HTERT RPE-1 (cell line): ENCODE results near the gene CD248.
"Not testable (repeated sequence)": the region's sequence is repeated elsewhere in the genome, so short reads cannot be mapped to it uniquely, and the experiment has no call there.

ENCODE experiments used
- in situ Hi-C: fragments of 300-500 bp; cut with MboI; formaldehyde crosslinking; loops from 4 replicates; pipeline ENCODE4 v1.14.3; 2020; ENCODE audit warnings: low sequenced_read_pairs

CD248 gene, protein sequence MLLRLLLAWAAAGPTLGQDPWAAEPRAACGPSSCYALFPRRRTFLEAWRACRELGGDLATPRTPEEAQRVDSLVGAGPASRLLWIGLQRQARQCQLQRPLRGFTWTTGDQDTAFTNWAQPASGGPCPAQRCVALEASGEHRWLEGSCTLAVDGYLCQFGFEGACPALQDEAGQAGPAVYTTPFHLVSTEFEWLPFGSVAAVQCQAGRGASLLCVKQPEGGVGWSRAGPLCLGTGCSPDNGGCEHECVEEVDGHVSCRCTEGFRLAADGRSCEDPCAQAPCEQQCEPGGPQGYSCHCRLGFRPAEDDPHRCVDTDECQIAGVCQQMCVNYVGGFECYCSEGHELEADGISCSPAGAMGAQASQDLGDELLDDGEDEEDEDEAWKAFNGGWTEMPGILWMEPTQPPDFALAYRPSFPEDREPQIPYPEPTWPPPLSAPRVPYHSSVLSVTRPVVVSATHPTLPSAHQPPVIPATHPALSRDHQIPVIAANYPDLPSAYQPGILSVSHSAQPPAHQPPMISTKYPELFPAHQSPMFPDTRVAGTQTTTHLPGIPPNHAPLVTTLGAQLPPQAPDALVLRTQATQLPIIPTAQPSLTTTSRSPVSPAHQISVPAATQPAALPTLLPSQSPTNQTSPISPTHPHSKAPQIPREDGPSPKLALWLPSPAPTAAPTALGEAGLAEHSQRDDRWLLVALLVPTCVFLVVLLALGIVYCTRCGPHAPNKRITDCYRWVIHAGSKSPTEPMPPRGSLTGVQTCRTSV

DNA sequence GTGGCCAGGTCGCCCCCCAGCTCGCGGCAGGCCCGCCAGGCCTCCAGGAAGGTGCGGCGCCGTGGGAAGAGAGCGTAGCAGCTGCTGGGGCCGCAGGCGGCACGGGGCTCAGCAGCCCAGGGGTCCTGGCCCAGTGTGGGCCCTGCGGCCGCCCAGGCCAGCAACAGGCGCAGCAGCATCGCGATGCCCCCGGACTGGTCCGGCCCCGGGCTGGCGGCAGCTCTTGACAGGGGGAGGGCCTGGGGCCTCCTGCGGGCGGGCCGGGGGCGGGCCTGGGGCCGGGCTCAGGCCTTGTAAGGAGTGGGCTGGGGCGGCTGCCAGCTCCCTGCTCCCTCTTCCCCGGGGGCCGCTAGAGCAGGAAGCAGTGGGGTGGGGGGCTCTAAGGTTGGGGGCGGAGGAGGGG lies at the start of gene CD248:
CD248 (minus strand) TSS at position 196 of the 403 bp plus-strand sequence; CDS start at position 179, 17 bp downstream.
- in situ Hi-C loops, result no loop called here

DNA sequence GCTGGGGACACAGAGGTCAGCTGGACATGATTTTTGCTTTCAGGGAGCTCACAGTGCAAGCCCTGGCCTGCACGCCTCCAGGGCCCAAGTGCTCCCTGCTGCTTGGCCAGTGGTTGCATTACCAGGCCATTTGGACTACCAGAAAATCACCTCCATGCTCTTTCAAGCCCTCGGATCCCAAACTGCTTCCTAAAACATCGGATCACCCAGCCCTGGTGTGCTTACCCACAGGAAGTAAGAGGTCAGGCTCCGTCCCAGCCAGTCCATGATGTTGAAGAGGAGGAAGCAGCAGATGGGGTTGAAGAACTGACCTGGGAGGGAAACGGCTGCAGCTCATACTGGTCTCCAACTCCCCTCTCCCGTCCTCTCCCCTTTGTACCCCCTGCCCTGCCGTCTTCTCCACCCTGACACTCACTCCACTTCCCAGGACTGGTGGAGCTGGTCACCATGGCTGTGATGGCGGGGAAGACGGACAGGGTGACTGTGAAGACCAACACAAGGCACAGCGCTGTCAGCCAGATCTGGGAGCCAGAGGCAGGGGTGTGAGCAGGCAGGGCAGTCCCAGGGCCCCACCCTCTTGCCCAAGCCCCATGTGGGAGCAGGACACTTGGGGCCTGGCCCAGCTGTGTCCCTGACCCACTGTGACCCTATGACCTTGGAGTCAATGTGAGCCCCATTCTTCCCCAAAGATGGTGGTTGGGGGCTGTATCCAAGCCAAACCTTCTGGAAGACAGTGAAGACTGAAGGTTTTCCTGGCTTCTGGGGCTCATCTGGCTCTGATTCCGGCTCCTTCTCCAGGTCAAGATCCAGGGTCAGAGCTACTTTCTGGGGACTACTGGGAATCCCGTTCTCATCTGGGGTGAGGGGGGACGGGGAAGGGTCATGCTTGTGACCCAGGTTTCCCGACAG lies 49.1 kb upstream of the CD248 start:
- in situ Hi-C loops, result no loop called here

DNA sequence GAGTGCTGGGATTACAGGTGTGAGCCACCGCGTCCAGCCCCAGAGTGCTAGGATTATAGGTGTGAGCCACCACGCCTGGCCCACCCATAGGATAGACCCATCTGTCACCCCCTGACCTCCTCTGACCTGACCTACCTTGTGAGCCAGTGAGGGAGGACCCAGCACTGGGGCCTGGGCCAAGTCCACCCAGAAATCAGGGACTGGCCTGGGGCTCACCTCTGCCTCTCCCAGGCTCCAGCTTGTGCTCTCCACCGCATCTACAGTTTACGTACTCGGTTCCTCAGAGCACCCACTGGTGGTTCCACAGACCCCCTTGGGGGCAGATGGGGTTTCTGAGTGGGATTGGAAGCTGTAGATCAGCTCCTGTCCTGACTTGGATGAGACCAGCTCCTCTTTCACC lies 48.3 kb upstream of the CD248 start:
- in situ Hi-C loops, result no loop called here

DNA sequence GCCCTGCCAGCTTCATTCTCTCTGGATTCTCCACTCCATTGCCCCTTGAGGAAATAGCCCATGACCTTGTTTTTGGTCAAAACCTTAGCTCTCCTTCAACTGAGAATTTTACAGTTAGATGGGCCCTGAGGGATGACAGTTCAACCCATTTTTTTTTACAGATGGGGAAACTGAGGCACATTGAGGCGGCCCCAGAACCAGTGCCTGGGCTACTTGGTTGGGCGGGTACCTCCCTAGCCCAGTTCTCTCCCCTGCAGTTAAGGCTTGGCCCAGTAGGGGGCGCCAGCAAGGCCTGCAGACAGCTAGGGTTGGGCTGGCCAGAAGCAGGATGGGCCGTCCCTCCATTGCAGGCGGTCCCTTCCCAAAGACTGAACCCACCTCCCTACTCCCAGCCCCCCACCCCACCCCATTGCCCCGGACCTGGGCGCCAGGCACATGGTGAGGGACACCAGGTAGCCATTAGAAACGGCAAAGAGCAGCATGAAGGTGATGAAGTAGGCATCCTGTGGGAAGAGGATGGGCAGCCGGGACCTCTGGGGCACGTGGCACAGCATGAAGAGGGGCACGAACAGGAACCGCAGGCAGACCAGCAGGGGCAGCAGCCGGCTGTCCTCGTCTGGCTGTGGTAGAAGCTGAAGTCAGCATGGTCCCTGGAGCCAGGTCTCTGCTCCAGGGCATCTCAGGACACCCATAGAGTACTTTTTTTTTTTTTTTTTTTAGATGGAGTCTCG lies 47.1 kb upstream of the CD248 start:
- in situ Hi-C loops, result no loop called here

DNA sequence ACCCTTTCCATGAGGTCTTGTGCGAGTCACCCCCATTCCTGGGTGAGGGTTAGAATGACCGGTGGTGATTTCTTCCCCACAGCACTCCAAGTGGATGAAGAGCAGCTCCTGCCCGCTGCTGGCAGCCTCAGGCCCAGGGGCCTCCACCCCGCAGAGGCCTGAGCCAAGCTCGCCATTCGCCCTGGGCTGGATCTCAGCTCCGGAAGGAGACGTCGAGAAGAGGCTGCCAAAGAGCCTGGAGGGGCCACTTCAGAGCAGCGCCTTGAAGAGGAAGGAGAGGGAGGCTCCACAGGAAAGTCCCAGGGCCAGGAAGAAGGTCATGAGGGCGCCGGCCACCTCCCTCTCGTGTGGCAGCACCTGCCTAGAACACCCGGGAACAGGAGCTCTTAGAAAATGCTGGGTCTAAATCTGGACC lies 46.4 kb upstream of the CD248 start:
- in situ Hi-C loops, result no loop called here

DNA sequence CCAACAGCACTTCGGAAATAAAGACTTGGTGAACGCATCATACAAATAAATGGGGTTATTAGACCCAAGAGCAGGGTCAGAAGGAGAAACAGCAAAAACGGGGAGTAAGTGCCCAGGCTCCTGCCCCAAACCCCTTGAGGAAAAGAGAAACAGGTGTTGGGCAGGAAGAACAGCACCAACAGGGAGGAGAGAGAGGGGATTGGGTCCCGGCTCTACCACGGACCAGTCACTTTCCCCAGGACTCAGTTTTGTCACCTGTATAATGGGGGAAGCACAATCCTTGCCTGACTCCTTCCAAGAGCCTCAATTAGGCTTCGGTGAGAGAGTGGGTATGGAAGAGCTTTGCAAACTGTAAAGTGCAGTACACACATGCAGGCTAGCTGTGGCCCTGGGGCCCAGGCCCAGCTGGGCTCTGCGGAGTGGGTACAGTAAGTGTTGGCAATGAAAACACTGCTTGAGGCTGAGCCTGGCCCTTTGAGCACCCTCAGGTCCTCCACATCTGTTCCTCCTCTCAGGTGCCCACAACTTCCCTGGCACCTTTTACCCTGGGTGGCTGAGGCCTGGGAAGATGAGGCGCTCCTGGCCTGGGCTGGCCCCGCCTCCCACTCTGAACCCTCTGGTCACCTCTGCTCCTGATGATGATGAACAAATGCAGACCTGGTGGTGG lies 45.8 kb upstream of the CD248 start:
- in situ Hi-C loops, result no loop called here

DNA sequence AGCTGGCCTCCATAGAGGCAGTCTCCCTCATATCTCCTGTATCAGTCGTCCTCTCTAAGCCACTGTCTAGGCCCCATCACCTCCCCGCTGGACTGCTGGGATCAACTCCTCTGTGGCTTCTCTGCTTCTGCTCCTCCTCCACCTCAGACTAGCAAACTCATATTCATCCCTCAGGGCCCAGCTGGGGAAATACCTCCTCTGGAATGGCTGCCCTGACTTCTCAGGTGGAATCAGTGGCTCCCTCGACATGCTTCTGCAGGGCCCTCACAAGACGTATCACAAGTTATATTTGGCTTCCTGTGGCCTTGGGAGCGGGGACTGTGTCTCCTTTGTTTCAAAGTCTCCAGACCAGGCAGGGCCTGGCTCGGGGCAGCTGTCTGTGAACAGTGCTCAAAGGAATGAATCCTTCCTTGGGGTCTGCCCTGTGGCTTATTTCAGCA lies 44.7 kb upstream of the CD248 start:
- in situ Hi-C loops, result no loop called here

DNA sequence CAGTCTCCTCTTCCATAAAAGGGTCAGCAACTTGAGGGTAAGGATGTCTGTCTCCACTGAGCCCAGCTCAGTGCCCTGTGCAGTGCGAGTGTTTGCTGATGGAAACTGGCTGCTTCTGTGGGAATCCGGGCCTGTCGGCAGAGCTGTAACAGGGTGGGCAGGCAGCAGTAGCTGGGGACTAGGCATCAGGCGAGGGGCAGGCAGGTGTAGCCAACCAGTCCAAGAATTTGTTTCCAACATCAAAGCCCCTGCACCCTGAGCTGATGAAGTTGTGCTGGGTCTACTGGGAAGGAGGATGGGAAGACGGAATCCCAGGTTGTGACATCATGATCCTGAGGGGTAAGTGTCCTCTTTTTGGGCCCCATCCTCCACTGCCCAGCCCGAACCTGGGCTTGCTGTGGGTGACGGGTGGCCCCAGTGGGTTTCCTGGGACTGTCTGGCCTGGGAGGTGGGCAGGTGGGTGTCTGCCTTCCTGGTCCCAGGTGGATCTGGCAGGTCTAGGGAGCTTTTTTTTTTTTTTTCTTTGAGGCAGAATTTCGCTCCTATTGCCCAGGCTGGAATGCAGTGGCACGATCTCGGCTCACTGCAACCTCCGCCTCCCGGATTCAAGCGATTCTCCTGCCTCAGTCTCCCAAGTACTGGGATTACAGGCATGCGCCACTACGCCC lies 43.7 kb upstream of the CD248 start:
- in situ Hi-C loops, result no loop called here

DNA sequence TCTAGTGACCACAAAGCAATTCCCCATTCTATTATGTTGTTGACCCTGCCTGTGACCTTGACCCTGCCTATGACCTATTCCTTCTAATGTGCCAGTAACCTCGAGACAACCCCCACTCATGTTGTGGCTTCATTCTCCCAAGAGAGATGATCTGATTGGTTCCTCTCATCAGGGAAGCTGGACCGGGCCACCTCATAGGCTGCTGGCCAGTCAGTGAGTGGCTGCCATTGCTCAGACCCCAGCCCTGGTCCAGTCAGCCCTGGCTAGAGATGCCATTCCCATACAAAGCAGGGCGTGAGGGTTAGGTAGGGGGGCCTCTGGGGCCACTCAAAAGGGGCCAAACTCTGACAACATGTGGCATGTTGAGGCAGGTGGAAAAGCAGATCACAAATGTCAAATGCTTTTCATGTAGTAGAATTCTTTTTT lies 42.8 kb upstream of the CD248 start:
- in situ Hi-C loops, result no loop called here

DNA sequence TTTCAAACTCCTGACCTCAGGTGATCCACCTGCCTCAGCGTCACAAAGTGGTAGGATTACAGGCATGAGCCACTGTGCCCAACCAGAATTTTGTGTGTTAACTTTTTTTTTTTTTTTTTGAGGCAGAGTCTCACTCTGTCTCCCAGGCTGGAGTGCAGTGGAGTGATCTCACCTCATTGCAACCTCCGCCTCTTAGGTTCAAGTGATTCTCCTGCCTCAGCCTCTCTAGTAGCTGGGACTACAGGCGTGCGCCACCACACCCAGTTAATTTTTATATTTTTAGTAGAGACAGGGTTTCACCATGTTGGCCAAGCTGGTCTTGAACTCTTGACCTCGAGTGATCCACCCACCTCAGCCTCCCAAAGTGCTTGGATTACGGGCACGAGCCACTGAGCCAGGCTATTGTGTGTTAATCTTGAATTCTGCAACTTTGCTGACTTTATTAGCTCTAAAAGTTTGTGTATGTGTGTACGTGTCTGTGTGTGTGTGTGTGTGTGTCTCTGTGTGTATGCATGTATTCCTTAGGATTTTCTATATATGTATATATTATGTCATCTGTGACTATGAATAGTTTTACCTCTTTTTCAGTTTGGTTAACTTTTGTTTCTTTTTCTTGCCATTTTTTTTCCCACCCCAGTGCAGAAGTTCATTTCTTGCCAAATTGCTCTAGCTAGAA lies 33.9 kb upstream of the CD248 start:
- in situ Hi-C loops, result not testable (repeated sequence)

DNA sequence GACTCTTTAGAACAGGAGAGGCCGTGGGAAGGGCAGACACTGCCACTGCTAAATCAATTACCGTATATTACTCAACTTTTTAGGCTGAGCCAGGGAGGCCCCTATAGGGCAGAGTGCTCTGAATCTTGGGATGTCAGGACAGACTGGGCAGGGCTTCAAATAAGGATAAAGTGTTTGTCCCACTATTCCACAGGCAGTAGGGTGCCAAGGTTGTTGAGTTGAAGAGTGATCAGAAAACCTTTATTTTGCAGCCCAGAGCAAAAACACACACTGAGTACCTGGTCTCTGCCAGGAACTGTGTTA lies 32.2 kb upstream of the CD248 start:
- in situ Hi-C loops, result no loop called here

DNA sequence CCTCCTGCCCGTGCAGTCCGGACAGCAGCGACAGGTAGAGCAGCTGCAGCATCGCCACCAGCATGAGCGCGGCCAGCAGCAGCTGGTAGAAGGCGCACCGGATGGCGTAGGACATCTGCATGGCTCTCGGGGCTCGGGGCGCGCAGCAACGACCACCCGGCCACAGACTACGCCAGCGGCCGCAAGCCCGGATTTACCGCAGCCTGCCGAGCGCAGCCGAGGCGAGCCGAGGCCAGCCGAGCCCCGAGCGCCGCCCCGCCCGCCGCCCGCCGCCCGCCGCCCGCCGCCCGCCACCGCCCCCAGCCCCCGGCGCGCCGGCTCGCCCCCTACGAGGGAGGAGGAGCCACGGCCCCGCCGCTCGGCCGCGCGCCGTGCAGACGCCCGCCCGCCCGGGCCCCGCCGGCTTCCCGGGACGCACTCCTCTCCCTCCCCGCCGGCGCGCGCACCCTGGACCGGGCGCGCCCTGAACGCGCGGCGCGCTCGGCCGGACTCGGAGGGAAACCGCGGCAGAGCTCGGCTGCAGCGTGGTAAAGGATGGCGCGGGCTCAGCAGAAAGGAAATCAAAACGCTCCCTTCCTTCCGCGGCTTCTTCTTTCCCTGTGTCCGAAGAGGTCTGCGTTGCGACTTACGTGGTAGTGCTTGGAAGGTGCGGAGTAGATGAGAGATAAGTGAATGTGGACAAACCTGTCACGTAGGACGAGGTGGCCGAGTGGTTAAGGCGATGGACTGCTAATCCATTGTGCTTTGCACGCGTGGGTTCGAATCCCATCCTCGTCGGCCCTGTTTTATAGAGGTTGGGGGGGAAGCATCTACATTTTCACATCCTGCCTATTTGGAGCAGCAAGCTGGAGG lies 30.8 kb upstream of the CD248 start, which contains the start of gene B4GAT1:
B4GAT1 (minus strand) TSS at position 205 of the 852 bp plus-strand sequence; CDS start at position 121, 84 bp downstream.
- in situ Hi-C loops, result no loop called here

DNA sequence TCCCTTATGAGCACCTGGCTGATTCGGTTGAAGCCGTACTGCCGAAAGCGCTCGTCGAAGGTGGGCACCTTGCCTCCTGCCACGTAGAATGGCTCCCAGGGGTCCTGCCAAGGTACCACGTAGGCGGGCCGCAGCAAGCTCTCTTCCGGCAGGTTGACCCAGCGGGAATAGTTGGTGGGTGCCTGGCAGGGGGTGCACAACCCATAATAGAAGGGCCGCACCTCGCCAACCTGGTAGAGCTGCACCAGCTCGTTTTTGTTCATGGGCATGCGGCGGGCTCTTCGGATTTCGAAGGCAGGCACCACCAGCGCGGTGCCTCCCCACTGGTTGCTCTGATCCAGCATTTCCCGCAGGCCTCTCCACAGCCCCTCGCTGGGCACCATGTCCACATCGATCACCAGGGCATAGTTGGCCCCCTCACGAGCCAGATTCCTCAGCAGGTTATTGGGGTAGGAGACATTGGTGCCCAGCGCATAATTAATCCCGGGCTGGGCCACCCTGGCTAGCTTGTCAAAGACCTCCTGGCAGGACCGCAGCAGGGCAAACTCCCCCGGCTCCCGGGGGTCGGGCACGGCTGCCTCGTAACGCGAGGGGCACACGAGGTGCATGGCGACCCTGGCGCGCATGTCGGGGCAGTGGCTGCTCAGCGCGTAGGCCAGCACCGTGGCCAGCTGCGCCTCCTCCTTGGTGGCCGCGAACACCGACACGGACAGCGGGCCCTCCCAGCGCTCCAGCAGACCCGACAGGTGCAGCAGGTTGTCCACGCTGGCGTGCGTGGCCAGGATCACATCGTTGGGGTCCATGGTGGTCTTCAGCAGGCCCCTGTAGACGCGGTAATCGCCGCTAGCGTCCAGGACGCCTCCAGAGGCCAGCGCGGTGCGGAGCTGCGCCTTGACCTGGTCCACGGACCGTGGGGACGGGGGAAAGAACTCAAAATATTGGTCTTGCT lies 29.9 kb upstream of the CD248 start:
- in situ Hi-C loops, result no loop called here

DNA sequence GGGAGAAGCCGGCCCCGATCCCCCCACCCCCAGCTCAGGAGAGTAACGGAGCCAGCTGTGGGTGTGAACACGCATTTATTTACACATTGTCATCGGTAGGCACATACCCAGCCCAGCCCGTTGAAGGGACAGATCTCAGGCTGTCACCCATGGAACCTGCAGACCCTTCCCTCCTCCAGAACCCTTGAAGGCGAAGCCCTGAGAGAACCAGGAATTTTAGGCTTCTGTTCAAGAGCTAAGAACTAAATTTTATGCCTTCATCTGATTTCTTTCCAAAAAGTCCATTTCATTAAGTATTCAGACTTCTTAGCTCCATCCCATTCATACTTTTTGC lies 28.4 kb upstream of the CD248 start:
- in situ Hi-C loops, result no loop called here

DNA sequence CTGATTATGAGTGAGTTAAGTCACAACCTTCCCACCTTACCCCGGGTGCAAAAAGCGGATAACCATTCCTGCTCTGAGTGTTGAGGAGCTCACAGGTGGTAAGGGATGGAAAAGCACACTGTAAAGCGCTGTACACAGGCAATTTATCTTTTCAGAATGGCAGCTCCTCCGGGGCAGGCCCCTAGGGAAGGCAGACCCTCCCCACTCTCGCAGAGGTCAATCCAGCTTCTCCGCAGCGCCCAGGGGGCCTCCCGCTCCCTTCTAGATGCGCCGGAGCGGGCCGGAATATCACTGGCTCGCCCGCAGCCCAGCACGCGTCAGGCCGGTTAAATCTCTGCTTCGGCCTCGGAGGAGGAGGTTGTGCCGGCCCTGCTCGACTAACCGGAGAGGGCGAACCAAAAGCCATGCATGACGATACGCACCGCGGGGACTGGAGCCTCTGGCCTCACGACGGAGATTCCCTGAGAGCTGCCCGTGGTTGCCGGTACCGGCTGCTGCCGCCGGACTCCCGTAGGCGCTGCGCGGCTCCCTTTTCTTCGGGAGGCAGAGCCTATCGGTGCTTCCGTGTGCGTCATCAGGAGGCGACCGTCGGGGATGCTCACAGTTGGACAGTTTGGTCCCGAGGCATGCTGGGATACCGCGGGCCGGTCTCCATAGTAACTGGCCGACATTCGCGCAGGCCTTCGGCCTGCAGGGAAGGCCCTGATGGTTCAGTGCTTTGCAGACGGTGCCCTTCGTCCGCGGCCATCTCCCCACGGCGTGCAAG lies 27.9 kb upstream of the CD248 start, which contains the start of gene BRMS1:
BRMS1 (minus strand) TSS at position 555 of the 766 bp plus-strand sequence. CDS start 2,870 bp downstream, outside the sequence.
- in situ Hi-C loops, result no loop called here

DNA sequence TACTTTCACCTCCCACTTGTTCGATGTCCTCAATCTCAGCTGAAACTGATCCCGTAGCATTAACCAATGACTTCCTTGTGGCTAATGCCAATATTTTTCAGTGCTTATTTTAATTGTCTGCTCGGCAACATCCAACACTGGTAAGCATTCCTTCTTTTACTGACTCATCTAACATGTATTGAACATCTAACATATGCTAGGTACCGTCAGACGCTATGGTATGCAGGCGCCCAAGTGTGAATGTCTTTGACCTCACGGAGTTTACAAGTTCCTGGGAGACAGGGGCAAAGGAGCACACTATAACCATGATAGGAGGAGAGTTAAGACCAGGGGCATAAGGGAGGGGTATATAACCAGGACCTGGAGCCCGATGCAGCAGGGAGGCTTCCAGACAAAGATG lies 26.3 kb upstream of the CD248 start:
- in situ Hi-C loops, result no loop called here
